ENCODE measurements around the gene NUMB.

NUMB gene

GRCh38 chr14:73460691-73461127 lies 2.4 kb upstream of the NUMB start:
- H3K27ac ChIP-seq = peak overlapping the region in 1 of 2 donors; percentile 23
- DNase-seq (ENCODE audit: low spot score) = no peak
- TF ChIP-seq, protein P1, sequence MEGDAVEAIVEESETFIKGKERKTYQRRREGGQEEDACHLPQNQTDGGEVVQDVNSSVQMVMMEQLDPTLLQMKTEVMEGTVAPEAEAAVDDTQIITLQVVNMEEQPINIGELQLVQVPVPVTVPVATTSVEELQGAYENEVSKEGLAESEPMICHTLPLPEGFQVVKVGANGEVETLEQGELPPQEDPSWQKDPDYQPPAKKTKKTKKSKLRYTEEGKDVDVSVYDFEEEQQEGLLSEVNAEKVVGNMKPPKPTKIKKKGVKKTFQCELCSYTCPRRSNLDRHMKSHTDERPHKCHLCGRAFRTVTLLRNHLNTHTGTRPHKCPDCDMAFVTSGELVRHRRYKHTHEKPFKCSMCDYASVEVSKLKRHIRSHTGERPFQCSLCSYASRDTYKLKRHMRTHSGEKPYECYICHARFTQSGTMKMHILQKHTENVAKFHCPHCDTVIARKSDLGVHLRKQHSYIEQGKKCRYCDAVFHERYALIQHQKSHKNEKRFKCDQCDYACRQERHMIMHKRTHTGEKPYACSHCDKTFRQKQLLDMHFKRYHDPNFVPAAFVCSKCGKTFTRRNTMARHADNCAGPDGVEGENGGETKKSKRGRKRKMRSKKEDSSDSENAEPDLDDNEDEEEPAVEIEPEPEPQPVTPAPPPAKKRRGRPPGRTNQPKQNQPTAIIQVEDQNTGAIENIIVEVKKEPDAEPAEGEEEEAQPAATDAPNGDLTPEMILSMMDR (IDR thresholded peaks at IDR 0.05) = no peak
- no peak overlapping the region for H3K4me3 ChIP-seq

DNA sequence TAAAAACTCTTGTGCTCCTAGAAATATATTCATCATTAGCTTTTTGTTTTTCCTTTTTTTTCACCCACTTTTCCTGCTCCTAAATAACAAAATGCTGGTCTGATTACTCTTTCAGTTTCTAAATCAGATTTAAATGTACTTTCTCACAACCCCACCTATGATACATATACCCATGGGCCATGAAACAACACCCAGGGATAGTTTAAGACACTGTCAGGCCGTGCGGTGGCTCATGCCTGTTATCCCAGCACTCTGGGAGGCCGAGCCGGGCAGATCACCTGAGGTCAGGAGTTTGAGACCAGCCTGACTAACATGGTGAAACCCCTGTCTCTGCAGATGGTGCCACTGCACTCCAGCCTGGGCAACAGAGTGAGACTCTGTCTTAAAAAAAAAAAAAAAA lies 1.6 kb upstream of the NUMB start:
- DNase-seq (ENCODE audit: low spot score) = no peak
- no peak overlapping the region for H3K4me3 ChIP-seq
- TF ChIP-seq, protein P1 (IDR thresholded peaks at IDR 0.05) = no peak
- no peak overlapping the region for H3K27ac ChIP-seq

- Histone ChIP-seq H3K4me3 (peak overlapping the region; percentile 95), H3K27ac (peak overlapping the region; percentile 85 to 94)
- DNase-seq (ENCODE audit: low spot score) = no peak
- TF ChIP-seq, protein P1 (IDR thresholded peaks at IDR 0.05) = no peak
These were observed 493 bp downstream of the NUMB start for GRCh38 chr14:73457924-73458182.

DNA sequence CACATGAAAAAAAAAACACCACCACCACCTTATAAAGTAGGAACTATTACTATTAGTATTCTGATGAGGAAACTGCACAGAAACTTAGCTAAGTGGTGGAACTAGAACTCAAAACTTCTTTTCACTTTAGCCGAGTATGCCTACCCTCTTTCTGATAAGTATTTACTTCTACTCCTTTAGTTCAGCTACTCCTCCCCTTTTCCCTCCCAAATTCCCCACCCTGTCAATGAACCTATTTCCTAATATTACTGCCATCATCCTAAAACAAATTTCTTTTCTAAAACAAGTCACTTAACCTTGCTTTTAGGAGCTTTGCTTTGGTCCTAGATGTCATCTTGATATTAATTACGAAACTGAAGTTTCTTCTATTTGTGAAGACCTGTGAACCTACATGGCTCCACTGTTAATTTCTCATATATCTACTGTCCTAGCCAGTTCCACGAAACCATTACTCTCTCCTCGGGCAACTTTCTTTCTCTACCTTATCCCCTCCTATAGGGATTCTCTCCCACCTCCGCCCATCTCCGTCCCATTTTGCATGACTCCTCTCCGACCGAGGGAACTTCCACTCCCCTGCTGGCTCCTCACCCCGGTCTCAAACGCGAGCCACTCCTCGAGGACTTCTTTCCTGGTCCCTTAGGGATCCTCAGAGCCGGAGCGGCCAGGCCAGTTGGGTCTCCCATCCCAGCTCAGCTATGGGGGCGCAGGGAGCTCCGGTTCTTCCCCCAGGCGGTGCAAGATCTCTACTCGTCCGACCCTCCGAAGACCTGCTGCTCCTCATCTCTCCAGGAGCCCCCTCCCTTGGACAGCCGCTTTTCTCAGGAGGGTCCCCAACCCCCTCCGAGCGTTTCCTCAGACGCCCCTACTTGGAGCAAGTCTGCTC lies 1.1 kb downstream of the NUMB start:
- H3K27ac ChIP-seq = peak overlapping the region; percentile 85 to 94
- DNase-seq (ENCODE audit: low spot score) = peak; percentile 82
- H3K4me3 ChIP-seq = peak overlapping the region; percentile 95
- TF ChIP-seq, protein P1 (IDR thresholded peaks at IDR 0.05) = no peak

GRCh38 chr14:73455294-73455693 lies 3.1 kb downstream of the NUMB start:
- Histone ChIP-seq H3K4me3 (no peak overlapping the region), H3K27ac (no peak overlapping the region)
- TF ChIP-seq, protein P1 (IDR thresholded peaks at IDR 0.05) = no peak
- no peak for DNase-seq (ENCODE audit: low spot score)

- Histone ChIP-seq H3K27ac (no peak overlapping the region), H3K4me3 (no peak overlapping the region)
- DNase-seq (ENCODE audit: low spot score) = no peak
- TF ChIP-seq, protein P1 (IDR thresholded peaks at IDR 0.05) = no peak
These were observed 5.8 kb downstream of the NUMB start for GRCh38 chr14:73452341-73453186.
